Hindlimb muscle (tissue), 1 donor: Measurements from ENCODE around the gene TMEM209. TPM values are rescaled to one million over a fixed set of nuclear protein-coding genes. Genes with fewer than 3 reads are reported as not detected.
"Not testable (repeated sequence)": the region's sequence is repeated elsewhere in the genome, so short reads cannot be mapped to it uniquely, and the experiment has no call there.

ENCODE experiments used
- DNase-seq: peaks from one replicate; pipeline ENCODE4 v3.0.0-alpha.2; 2013
- polyA plus RNA-seq: library from polyadenylated mRNA; unstranded; fragments of 120-200 nt; gene quantifications from one replicate; pipeline ENCODE4 v1.2.1, GENCODE V29; 2013; ENCODE audit not compliant: insufficient read length

TMEM209 gene
- polyA plus RNA-seq, result 11.3 TPM

GRCh38 chr7:130205084-130205947, at the start of gene TMEM209:
Gene TMEM209 (minus strand): TSS chr7:130205406. CDS start chr7:130205375, 31 bp downstream.
- peak; percentile 98 for DNase-seq

GRCh38 chr7:130254555-130254954, 49.3 kb upstream of the TMEM209 start:
- no peak for DNase-seq

GRCh38 chr7:130249626-130250025, 44.4 kb upstream of the TMEM209 start:
- not testable (repeated sequence) for DNase-seq

- not testable (repeated sequence) for DNase-seq
Measured at GRCh38 chr7:130248842-130249241, 43.6 kb upstream of the TMEM209 start.

GRCh38 chr7:130246491-130246890, 41.3 kb upstream of the TMEM209 start:
- DNase-seq, result not testable (repeated sequence)

GRCh38 chr7:130243486-130243885, 38.3 kb upstream of the TMEM209 start:
- peak; percentile 42 for DNase-seq

- DNase-seq, result no peak
Measured at GRCh38 chr7:130242198-130243014, 37.2 kb upstream of the TMEM209 start.

- DNase-seq, result no peak
Measured at GRCh38 chr7:130240240-130240639, 35.0 kb upstream of the TMEM209 start.

- DNase-seq, result not testable (repeated sequence)
Measured at GRCh38 chr7:130236361-130236760, 31.2 kb upstream of the TMEM209 start.

- DNase-seq, result no peak
Measured at GRCh38 chr7:130234078-130234477, 28.9 kb upstream of the TMEM209 start.

GRCh38 chr7:130232209-130232608, 27.0 kb upstream of the TMEM209 start:
- no peak for DNase-seq

GRCh38 chr7:130231792-130232191, 26.6 kb upstream of the TMEM209 start:
- DNase-seq, result no peak

GRCh38 chr7:130229981-130230380, 24.8 kb upstream of the TMEM209 start:
- not testable (repeated sequence) for DNase-seq

GRCh38 chr7:130228840-130229502, 23.8 kb upstream of the TMEM209 start:
- DNase-seq, result no peak

GRCh38 chr7:130227883-130228575, 22.8 kb upstream of the TMEM209 start:
- DNase-seq, result no peak

GRCh38 chr7:130226333-130226732, 21.1 kb upstream of the TMEM209 start:
- no peak for DNase-seq

GRCh38 chr7:130224923-130225322, 19.7 kb upstream of the TMEM209 start:
- not testable (repeated sequence) for DNase-seq

GRCh38 chr7:130224210-130224609, 19.0 kb upstream of the TMEM209 start:
- DNase-seq, result no peak

GRCh38 chr7:130223646-130224045, 18.4 kb upstream of the TMEM209 start:
- no peak for DNase-seq

GRCh38 chr7:130221746-130222145, 16.5 kb upstream of the TMEM209 start:
- no peak for DNase-seq

- no peak for DNase-seq
Measured at GRCh38 chr7:130219871-130220270, 14.7 kb upstream of the TMEM209 start.
